Aorta (tissue), 5 donors: ENCODE results near the gene ERP44. TPM values are rescaled to one million over a fixed set of nuclear protein-coding genes. Genes with fewer than 3 reads are reported as not detected.

Source experiments
- ATAC-seq: fragments of 200-7000 bp; cut with Tn5 transposase; one replicate; pipeline ENCODE4 v1.9.1; 2022; ENCODE audit warnings: moderate library complexity; ENCODE audit not compliant: low FRiP score
- DNase-seq, 2 donors: peaks; one replicate each; pipeline ENCODE4 v3.0.0-alpha.2; 2020
- H3K27ac ChIP-seq, 2 donors: one replicate each; pipeline ENCODE4 v1.5.1; 2013; ENCODE audit warnings: low read length in 2 of 2, mild to moderate bottlenecking in 2 of 2, moderate library complexity in 2 of 2, control low read depth in 1 of 2, inconsistent platforms in 1 of 2, low read depth in 1 of 2
- H3K27me3 ChIP-seq, 2 donors: one replicate each; pipeline ENCODE4 v1.6.1; 2013; ENCODE audit warnings: control low read depth in 1 of 2, low read length in 1 of 2, mild to moderate bottlenecking in 1 of 2, moderate library complexity in 1 of 2; ENCODE audit not compliant: insufficient read depth in 2 of 2, control insufficient read depth in 1 of 2
- H3K36me3 ChIP-seq, 2 donors: one replicate each; pipeline ENCODE4 v1.6.1; 2013; ENCODE audit warnings: control low read depth in 1 of 2, low read length in 1 of 2, mild to moderate bottlenecking in 1 of 2; ENCODE audit not compliant: insufficient read depth in 2 of 2, control insufficient read depth in 1 of 2
- H3K4me1 ChIP-seq, 2 donors: one replicate each; pipeline ENCODE4 v1.6.1; 2013; ENCODE audit warnings: low read length in 2 of 2, control low read depth in 1 of 2, mild to moderate bottlenecking in 1 of 2, moderate library complexity in 1 of 2; ENCODE audit not compliant: insufficient read depth in 2 of 2, control insufficient read depth in 1 of 2
- H3K4me3 ChIP-seq, 2 donors: one replicate each; pipeline ENCODE4 v1.5.1; 2013; ENCODE audit warnings: low read length in 2 of 2, control low read depth in 1 of 2, mild to moderate bottlenecking in 1 of 2
- H3K9me3 ChIP-seq: one replicate; pipeline ENCODE4 v1.6.1; 2013; ENCODE audit warnings: mild to moderate bottlenecking, low read length; ENCODE audit not compliant: control insufficient read depth
- whole genome bisulfite sequencing, 2 donors: extraction: QIAGEN DNeasy Blood & Tissue Kit; methylation state at CpG; one replicate each; pipeline ENCODE4 v1.1.7; 2013; 5-methylcytosine and 5-hydroxymethylcytosine counted together
- intact Hi-C, 2 donors: fragments of 100-400 bp; cut with DNase I; formaldehyde crosslinking; loops; one replicate each; pipeline versions ENCODE4 v1.14.2 to v1.15.0; 2022
- polyA plus RNA-seq, 2 donors: library from polyadenylated mRNA; stranded (reverse); fragments of 200-250 nt; gene quantifications; one replicate each; pipeline ENCODE4 v1.2.3, GENCODE V29; 2013
- total RNA-seq, 2 donors: library from RNA; stranded (reverse); fragmentation: NEBNext Ultra II Directional; extraction: Animal tissue kit (Norgen Biotek cat#: 25700); gene quantifications; one replicate each; pipeline ENCODE4 v1.2.1, GENCODE V29; 2021
- donor health status: healthy with polysubstance abuse.
- donor health status: Bipolar disorder and iron deficiency.
- donor health status: DM: no; HTN: no; CAD: no.
- donor health status: DM: no; HTN: no; CAD: no.
- donor health status: DM: yes; HTN: yes; CAD: no.

ERP44 gene
- total and polyA plus RNA-seq, 4 donors, result 10.5 to 19.1 (median 16.8) TPM

GRCh38 chr9:100021931-100022330 is 76.9 kb downstream of the ERP44 start:
- no peak overlapping the region for H3K4me3 ChIP-seq
- DNase-seq (no peak), ATAC-seq (no peak)
- peaks cover 3 to 7% of the 10 kb centered on the region in 2 donors for H3K36me3 ChIP-seq
- no peaks in the 10 kb centered on the region for H3K27me3 ChIP-seq
- H3K9me3 ChIP-seq, result no peaks in the 10 kb centered on the region
- no peak overlapping the region for H3K27ac ChIP-seq
- WGBS, 2 donors, result 95 to 98% methylated on average over 3 of the region's 3 CpGs
- no peaks in the 10 kb centered on the region for H3K4me1 ChIP-seq
- intact Hi-C loops, result loop anchor here (10.0 kb wide), 2 partner anchors 193 to 303 kb away; no protein-coding TSS in a partner anchor

- DNase-seq (no peak), ATAC-seq (no peak)
- H3K4me1 ChIP-seq, result no peaks in the 10 kb centered on the region
- H3K4me3 ChIP-seq, result no peak overlapping the region
- no peaks in the 10 kb centered on the region for H3K27me3 ChIP-seq
- H3K9me3 ChIP-seq, result no peaks in the 10 kb centered on the region
- 88 to 91% methylated on average over 5 of the region's 5 CpGs for WGBS, 2 donors
- intact Hi-C loops, result loop anchor here (10.0 kb wide), 2 partner anchors 195 to 305 kb away; no protein-coding TSS in a partner anchor
- H3K27ac ChIP-seq, result no peak overlapping the region
- peaks cover 3 to 5% of the 10 kb centered on the region in 2 donors for H3K36me3 ChIP-seq
These were observed 78.5 kb downstream of the ERP44 start for GRCh38 chr9:100020121-100020795.

- ATAC-seq (no peak), DNase-seq (no peak)
- intact Hi-C loops, result loop anchor here in 1 of 2 donors (10.0 kb wide), 1 partner anchor 815 kb away; no protein-coding TSS in a partner anchor
- Histone ChIP-seq H3K9me3 (no peaks in the 10 kb centered on the region), H3K4me1 (no peaks in the 10 kb centered on the region), H3K27me3 (no peaks in the 10 kb centered on the region), H3K27ac (no peak overlapping the region), H3K4me3 (no peak overlapping the region), H3K36me3 (peaks cover 3 to 5% of the 10 kb centered on the region in 2 donors)
- 96 to 100% methylated on average over 1 of the region's 1 CpG for WGBS, 2 donors
These were observed 79.3 kb downstream of the ERP44 start for GRCh38 chr9:100019541-100019940.

GRCh38 chr9:100014846-100015245 is 84.0 kb downstream of the ERP44 start:
- no peaks in the 10 kb centered on the region for H3K4me1 ChIP-seq
- H3K27me3 ChIP-seq, result no peaks in the 10 kb centered on the region
- no peak overlapping the region for H3K4me3 ChIP-seq
- peaks cover 0 to 2% of the 10 kb centered on the region in 2 donors for H3K36me3 ChIP-seq
- H3K27ac ChIP-seq, result no peak overlapping the region
- ATAC-seq, result no peak
- no peaks in the 10 kb centered on the region for H3K9me3 ChIP-seq
- no peak for DNase-seq
- intact Hi-C loops, result loop anchor here in 1 of 2 donors (10.0 kb wide), 1 partner anchor 810 kb away; no protein-coding TSS in a partner anchor

GRCh38 chr9:100013573-100013972 is 85.2 kb downstream of the ERP44 start:
- WGBS, 2 donors, result 86 to 87% methylated on average over 2 of the region's 2 CpGs
- Histone ChIP-seq H3K4me3 (no peak overlapping the region), H3K27ac (no peak overlapping the region), H3K27me3 (no peaks in the 10 kb centered on the region), H3K36me3 (peaks cover 0 to 2% of the 10 kb centered on the region in 2 donors), H3K4me1 (no peaks in the 10 kb centered on the region), H3K9me3 (no peaks in the 10 kb centered on the region)
- intact Hi-C loops, result loop anchor here in 1 of 2 donors (10.0 kb wide), 1 partner anchor 809 kb away; no protein-coding TSS in a partner anchor
- no peak for ATAC-seq
- no peak for DNase-seq

GRCh38 chr9:100012279-100012678 is 86.5 kb downstream of the ERP44 start:
- H3K27ac ChIP-seq, result no peak overlapping the region
- H3K36me3 ChIP-seq, result peaks cover 0 to 2% of the 10 kb centered on the region in 2 donors
- H3K4me1 ChIP-seq, result no peaks in the 10 kb centered on the region
- H3K27me3 ChIP-seq, result no peaks in the 10 kb centered on the region
- DNase-seq (no peak), ATAC-seq (no peak)
- H3K9me3 ChIP-seq, result no peaks in the 10 kb centered on the region
- H3K4me3 ChIP-seq, result no peak overlapping the region
- intact Hi-C loops, result loop anchor here in 1 of 2 donors (10.0 kb wide), 1 partner anchor 807 kb away; no protein-coding TSS in a partner anchor

GRCh38 chr9:100011062-100011681 is 87.6 kb downstream of the ERP44 start:
- no peak overlapping the region for H3K27ac ChIP-seq
- H3K27me3 ChIP-seq, result no peaks in the 10 kb centered on the region
- ATAC-seq, result no peak
- H3K4me3 ChIP-seq, result no peak overlapping the region
- H3K36me3 ChIP-seq, result peaks cover 0 to 2% of the 10 kb centered on the region in 2 donors
- H3K9me3 ChIP-seq, result no peaks in the 10 kb centered on the region
- no peak for DNase-seq
- intact Hi-C loops, result loop anchor here in 1 of 2 donors (10.0 kb wide), 1 partner anchor 806 kb away; no protein-coding TSS in a partner anchor
- no peaks in the 10 kb centered on the region for H3K4me1 ChIP-seq
- 66 to 71% methylated on average over 1 of the region's 1 CpG for WGBS, 2 donors

- intact Hi-C loops, result loop anchor here in 1 of 2 donors (10.0 kb wide), 1 partner anchor 195 kb away; no protein-coding TSS in a partner anchor
- WGBS, 2 donors, result 99% methylated on average over 5 of the region's 5 CpGs
These were observed 99.0 kb downstream of the ERP44 start for GRCh38 chr9:99999797-100000196.

More at GRCh38 chr9:99999797-100000196, 99.0 kb downstream of the ERP44 start:
- no peaks in the 10 kb centered on the region for H3K4me1 ChIP-seq
- no peak overlapping the region for H3K27ac ChIP-seq
- no peaks in the 10 kb centered on the region for H3K9me3 ChIP-seq
- no peaks in the 10 kb centered on the region for H3K27me3 ChIP-seq
- no peak overlapping the region for H3K4me3 ChIP-seq
- DNase-seq (no peak), ATAC-seq (no peak)
- H3K36me3 ChIP-seq, result peaks cover 3 to 8% of the 10 kb centered on the region in 2 donors
